Pancreas (tissue), 10 donors: ENCODE results near the gene VPS41. TPM values are rescaled to one million over a fixed set of nuclear protein-coding genes. Genes with fewer than 3 reads are reported as not detected.

Source experiments
- ATAC-seq, 4 donors: fragments of 200-7000 bp; cut with Tn5 transposase; one replicate each; pipeline versions ENCODE4 v1.8.0 to v1.9.1; 2020; ENCODE audit warnings: mild to moderate bottlenecking in 4 of 4, moderate library complexity in 4 of 4
- DNase-seq, 6 donors: peaks; one replicate each; pipeline ENCODE4 v3.0.0-alpha.2; 2020
- FAIRE-seq: peaks from 2 replicates; lab custom pipeline; 2012; peaks lifted over from hg19 to GRCh38; lab: Jason Lieb, UNC
- H3K27ac ChIP-seq, 4 donors: fragments of 200-600 bp; sonication (generic); 1 replicate in 3 of 4; 2 replicates in 1 of 4; pipeline versions ENCODE4 v1.5.0 to v1.8.0; 2020
- H3K27me3 ChIP-seq, 4 donors: fragments of 200-600 bp; one replicate each; pipeline ENCODE4 v1.8.0; 2021
- H3K36me3 ChIP-seq, 3 donors: fragments of 200-600 bp; sonication (generic) in 1 of 3; one replicate each; pipeline versions ENCODE4 v1.5.0 to v1.8.0; 2020 to 2021
- H3K4me1 ChIP-seq, 3 donors: fragments of 200-600 bp; one replicate each; pipeline ENCODE4 v1.8.0; 2021
- H3K4me3 ChIP-seq, 4 donors: fragments of 200-600 bp; sonication (generic) in 2 of 4; one replicate each; pipeline versions ENCODE4 v1.5.0 to v1.8.0; 2020 to 2021
- H3K9me3 ChIP-seq, 4 donors: fragments of 200-600 bp; one replicate each; pipeline ENCODE4 v1.8.0; 2021
- CTCF ChIP-seq, 4 donors: fragments of 200-600 bp; sonication (generic) in 3 of 4; IDR thresholded peaks; one replicate each; pipeline versions ENCODE4 v1.5.0 to v1.8.0; 2021; ENCODE audit warnings: antibody characterized with exemption in 4 of 4
- WGBS, 2 donors: extraction: QIAGEN DNeasy Blood & Tissue Kit; methylation state at CpG; one replicate each; pipeline ENCODE4 v1.1.7; 2013; 5-methylcytosine and 5-hydroxymethylcytosine counted together
- intact Hi-C, 3 donors: fragments of 100-400 bp; cut with DNase I; formaldehyde crosslinking; loops; one replicate each; pipeline versions ENCODE4 v1.11.1 to v1.14.2; 2022
- polyA plus RNA-seq, 2 donors: library from polyadenylated mRNA; stranded (reverse); fragments of 200-250 nt; gene quantifications; one replicate each; pipeline ENCODE4 v1.2.3, GENCODE V29; 2013
- total RNA-seq, 6 donors: library from RNA; stranded (reverse); fragmentation: NEBNext Ultra II Directional in 4 of 6; extraction: Animal tissue kit (Norgen Biotek cat#: 25700) in 4 of 6; gene quantifications; one replicate each; pipeline versions ENCODE4 v1.2.1 to v1.2.4, GENCODE V29; 2021 to 2023
- donor health status: healthy with polysubstance abuse.
- donor health status: DM: no; HTN: no; CAD: no; lungs with moderate emphysema.
- donor health status: DM: no; HTN: no; CAD: no.
- donor health status: control.
- donor health status: control.
- donor health status: Bipolar disorder and iron deficiency.
- donor health status: DM: yes; HTN: yes; CAD: no.
- donor health status: DM: no; HTN: no; CAD: no.
- donor health status: DM: no; HTN: no; CAD: no.
- donor health status: DM: yes; HTN: yes; CAD: no.

VPS41 gene
- total and polyA plus RNA-seq, 8 donors = 10.0 to 79.2 (median 37.8) TPM

DNA sequence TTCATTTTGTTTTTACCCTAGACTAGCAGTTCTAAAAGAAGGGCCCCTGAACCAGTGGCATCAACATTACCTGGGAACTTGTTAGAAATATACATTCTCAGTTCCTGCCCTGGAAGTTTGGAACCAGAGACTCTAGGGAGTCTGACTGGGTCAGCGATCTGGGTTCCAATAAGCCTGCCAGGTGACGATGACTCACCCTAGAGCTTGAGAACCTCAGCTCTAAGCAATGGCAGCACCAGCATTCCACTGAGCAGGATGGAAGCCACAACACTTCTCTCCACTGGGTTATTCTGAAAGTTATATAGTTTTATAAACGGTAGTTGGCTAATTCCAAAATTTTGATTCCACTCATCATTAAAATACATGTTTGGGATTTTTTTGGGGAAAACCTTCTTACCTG lies 180.8 kb downstream of the VPS41 start:
- no peak for DNase-seq
- WGBS, 2 donors = 92 to 94% methylated on average over 3 of the region's 3 CpGs

DNA sequence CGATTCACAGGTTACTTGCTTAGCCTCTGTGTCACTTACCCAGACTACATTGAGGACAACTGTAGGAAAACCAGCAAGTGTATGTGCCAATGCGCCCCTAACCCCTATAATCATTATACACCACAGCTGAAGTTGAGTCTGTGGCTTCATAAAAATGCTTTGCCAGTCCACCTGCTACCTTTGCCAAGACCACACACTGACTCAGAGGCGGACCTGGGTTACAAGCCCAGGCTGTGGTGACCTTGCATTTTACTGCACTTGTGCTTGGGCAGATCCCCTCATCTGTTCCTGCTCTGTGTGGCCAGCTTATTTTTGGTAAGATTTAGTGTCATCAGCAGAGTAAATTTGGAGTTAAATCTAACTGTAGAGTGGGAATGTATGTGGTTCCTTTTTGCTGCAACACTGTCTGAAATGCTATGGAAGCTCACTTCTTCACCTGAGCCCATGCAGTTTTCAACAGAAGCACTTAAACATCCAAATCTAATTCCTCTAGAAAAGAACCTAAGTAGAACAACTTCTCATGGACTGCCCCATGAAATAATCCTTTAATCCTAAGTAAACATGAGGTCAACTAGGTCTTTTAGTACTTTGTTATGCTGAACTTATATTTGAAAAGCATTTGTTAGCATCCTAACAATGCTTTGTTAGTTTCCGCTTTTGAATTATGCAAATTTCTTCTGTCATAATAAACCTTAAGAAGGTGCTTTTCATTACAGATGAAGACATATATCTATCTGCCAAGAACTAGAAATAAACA lies 181.6 kb downstream of the VPS41 start:
- no peaks in the 10 kb centered on the region for H3K27me3 ChIP-seq
- peaks cover 0 to 7% (median 5%) of the 10 kb centered on the region in 3 donors for H3K36me3 ChIP-seq
- FAIRE-seq = no peak
- intact Hi-C loops = no loop called here
- H3K27ac ChIP-seq = no peak overlapping the region
- H3K4me3 ChIP-seq = no peak overlapping the region
- no peaks in the 10 kb centered on the region for H3K4me1 ChIP-seq
- TF ChIP-seq CTCF (IDR thresholded peaks at IDR 0.05) = no peak
- DNase-seq = no peak
- H3K9me3 ChIP-seq = no peaks in the 10 kb centered on the region
- WGBS, 2 donors = 91 to 93% methylated on average over 4 of the region's 4 CpGs
- no peak for ATAC-seq

More for the DNA sequence above, 180.8 kb downstream of the VPS41 start:
- no peak for TF ChIP-seq CTCF (IDR thresholded peaks at IDR 0.05)
- Histone ChIP-seq H3K9me3 (no peaks in the 10 kb centered on the region), H3K4me3 (no peak overlapping the region), H3K27ac (no peak overlapping the region), H3K4me1 (no peaks in the 10 kb centered on the region), H3K27me3 (no peaks in the 10 kb centered on the region), H3K36me3 (peaks cover 0 to 7% (median 5%) of the 10 kb centered on the region in 3 donors)
- intact Hi-C loops = no loop called here
- ATAC-seq = no peak
- FAIRE-seq = no peak

GRCh38 chr7:38723327-38723726 lies 185.7 kb downstream of the VPS41 start:
- no peak for TF ChIP-seq CTCF (IDR thresholded peaks at IDR 0.05)
- H3K4me3 ChIP-seq = no peak overlapping the region
- H3K9me3 ChIP-seq = no peaks in the 10 kb centered on the region
- H3K27me3 ChIP-seq = no peaks in the 10 kb centered on the region
- DNase-seq (no peak), FAIRE-seq (no peak), ATAC-seq (no peak)
- H3K4me1 ChIP-seq = no peaks in the 10 kb centered on the region
- WGBS, 2 donors = 96 to 98% methylated on average over 10 of the region's 10 CpGs
- intact Hi-C loops = no loop called here
- H3K27ac ChIP-seq = no peak overlapping the region
- peaks cover 0 to 7% (median 6%) of the 10 kb centered on the region in 3 donors for H3K36me3 ChIP-seq

DNA sequence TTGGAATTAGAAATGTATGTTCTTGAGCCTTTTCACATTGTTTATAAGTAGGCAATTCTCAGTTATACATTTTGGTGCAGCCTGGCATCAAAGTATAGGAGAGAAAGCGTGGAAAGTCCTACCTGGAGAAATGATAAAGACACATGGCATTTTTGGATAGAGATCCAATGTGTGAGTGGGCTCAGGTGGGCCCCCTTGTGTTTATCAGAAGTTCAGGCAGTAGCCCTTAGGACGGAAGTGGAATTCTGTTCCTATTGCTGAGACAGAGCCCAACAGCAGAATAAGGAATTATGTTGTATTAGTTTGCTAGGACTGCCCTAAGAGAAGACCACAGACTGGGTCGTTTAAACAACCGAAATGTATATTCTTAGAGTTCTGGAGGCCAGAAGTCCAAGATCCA lies 192.6 kb downstream of the VPS41 start:
- no peaks in the 10 kb centered on the region for H3K9me3 ChIP-seq
- intact Hi-C loops = no loop called here
- FAIRE-seq (no peak), DNase-seq (no peak), ATAC-seq (no peak)
- 83 to 89% methylated on average over 4 of the region's 4 CpGs for WGBS, 2 donors
- no peaks in the 10 kb centered on the region for H3K4me1 ChIP-seq
- peaks cover 0 to 6% (median 0%) of the 10 kb centered on the region in 3 donors for H3K36me3 ChIP-seq
- no peaks in the 10 kb centered on the region for H3K27me3 ChIP-seq
- H3K4me3 ChIP-seq = no peak overlapping the region
- H3K27ac ChIP-seq = no peak overlapping the region
- no peak for TF ChIP-seq CTCF (IDR thresholded peaks at IDR 0.05)

- 68 to 74% methylated on average over 4 of the region's 4 CpGs for WGBS, 2 donors
- no peaks in the 10 kb centered on the region for H3K4me1 ChIP-seq
- no peak overlapping the region for H3K27ac ChIP-seq
- no peak overlapping the region for H3K4me3 ChIP-seq
- FAIRE-seq = no peak
- no peak for TF ChIP-seq CTCF (IDR thresholded peaks at IDR 0.05)
- DNase-seq = no peak
- intact Hi-C loops = no loop called here
- H3K36me3 ChIP-seq = no peaks in the 10 kb centered on the region
- H3K9me3 ChIP-seq = no peaks in the 10 kb centered on the region
- ATAC-seq = no peak
- H3K27me3 ChIP-seq = no peaks in the 10 kb centered on the region
Observed at GRCh38 chr7:38709123-38709522, 199.9 kb downstream of the VPS41 start.
